RWPE2 (cell line): ENCODE measurements around the gene TWIST2.
A peak's percentile ranks its signal among the peaks of the same experiment; 100 is the strongest.

Source experiments
- ATAC-seq: fragments of 200-7000 bp; cut with Tn5 transposase; 3 replicates; pipeline ENCODE4 v1.9.1; 2021; ENCODE audit warnings: low read depth
- DNase-seq: peaks from one replicate; pipeline ENCODE4 v3.0.0-alpha.2; 2020; ENCODE audit warnings: low spot score
- H3K27ac ChIP-seq: fragments of 450-650 bp; 2 replicates; pipeline ENCODE4 v1.5.1; 2017; ENCODE audit warnings: mild to moderate bottlenecking; ENCODE audit not compliant: poor library complexity, severe bottlenecking
- H3K27me3 ChIP-seq: fragments of 250-450 bp; sonication (Bioruptor Pico); 2 replicates; pipeline ENCODE4 v1.5.1; 2021; ENCODE audit warnings: mild to moderate bottlenecking, moderate library complexity; ENCODE audit not compliant: insufficient read depth, poor library complexity, severe bottlenecking
- H3K36me3 ChIP-seq: fragments of 250-450 bp; sonication (Bioruptor Pico); 2 replicates; pipeline ENCODE4 v1.5.1; 2020; ENCODE audit warnings: low read depth, mild to moderate bottlenecking, moderate library complexity
- H3K4me1 ChIP-seq: fragments of 250-450 bp; sonication (Bioruptor Pico); 2 replicates; pipeline ENCODE4 v1.5.1; 2021; ENCODE audit warnings: mild to moderate bottlenecking, moderate library complexity; ENCODE audit not compliant: insufficient read depth, poor library complexity, severe bottlenecking
- H3K4me3 ChIP-seq: fragments of 250-450 bp; sonication (Bioruptor Pico); 2 replicates; pipeline ENCODE4 v1.5.1; 2021; ENCODE audit warnings: mild to moderate bottlenecking, moderate library complexity; ENCODE audit not compliant: severe bottlenecking
- H3K9me3 ChIP-seq: fragments of 250-450 bp; sonication (Bioruptor Pico); 2 replicates; pipeline ENCODE4 v1.5.1; 2021; ENCODE audit warnings: mild to moderate bottlenecking, moderate library complexity; ENCODE audit not compliant: severe bottlenecking
- TF ChIP-seq, protein P1 (sequence below): fragments of 450-650 bp; IDR thresholded peaks from one replicate; pipeline ENCODE4 v1.5.1; 2017; ENCODE audit warnings: mild to moderate bottlenecking, moderate library complexity; ENCODE audit not compliant: poor library complexity, severe bottlenecking

The TWIST2 gene

DNA sequence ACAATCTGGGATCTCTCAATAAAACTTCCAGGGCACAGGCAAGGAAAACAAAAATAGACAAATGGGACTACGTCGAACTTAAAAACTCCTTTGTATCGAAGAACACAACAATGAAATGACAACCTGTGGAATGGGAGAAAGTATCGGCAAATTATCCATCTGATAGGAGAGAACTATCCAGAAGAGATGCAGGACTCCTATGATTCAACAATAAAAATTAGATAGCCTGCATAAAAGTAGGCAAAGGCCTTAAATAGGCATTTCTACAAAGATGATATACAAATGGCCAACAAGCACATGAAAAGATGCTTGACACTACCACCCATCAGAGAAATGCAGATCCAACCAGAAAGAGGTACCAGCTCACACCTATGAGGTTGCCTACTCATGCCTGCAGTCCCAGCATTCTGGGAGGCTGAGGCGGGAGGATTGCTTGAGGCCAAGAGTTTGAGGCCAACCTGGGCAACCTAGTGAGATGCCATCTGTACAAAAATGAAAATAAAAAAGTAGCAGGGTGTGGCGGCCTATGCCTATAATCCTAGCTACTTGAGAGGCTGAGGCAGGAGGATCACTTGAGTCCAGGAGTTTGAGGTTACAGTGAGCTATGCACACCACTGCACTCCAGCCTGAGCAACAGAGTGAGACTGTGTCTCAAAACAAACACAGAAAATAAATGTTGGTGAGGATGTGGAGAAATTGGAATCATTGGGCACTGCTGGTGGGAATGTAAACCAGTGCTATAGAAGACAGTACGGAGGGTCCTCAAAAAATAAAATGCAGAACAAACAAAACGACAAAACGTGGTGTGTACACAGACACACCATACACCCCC, 21.6 kb downstream of the TWIST2 start:
- DNase-seq, result no peak
- Histone ChIP-seq H3K36me3 (no peaks in the 10 kb centered on the region), H3K4me3 (no peak overlapping the region), H3K4me1 (peaks cover 16% of the 10 kb centered on the region), H3K9me3 (no peaks in the 10 kb centered on the region), H3K27ac (peak overlapping the region; percentile 11), H3K27me3 (no peaks in the 10 kb centered on the region)
- TF ChIP-seq, protein P1, sequence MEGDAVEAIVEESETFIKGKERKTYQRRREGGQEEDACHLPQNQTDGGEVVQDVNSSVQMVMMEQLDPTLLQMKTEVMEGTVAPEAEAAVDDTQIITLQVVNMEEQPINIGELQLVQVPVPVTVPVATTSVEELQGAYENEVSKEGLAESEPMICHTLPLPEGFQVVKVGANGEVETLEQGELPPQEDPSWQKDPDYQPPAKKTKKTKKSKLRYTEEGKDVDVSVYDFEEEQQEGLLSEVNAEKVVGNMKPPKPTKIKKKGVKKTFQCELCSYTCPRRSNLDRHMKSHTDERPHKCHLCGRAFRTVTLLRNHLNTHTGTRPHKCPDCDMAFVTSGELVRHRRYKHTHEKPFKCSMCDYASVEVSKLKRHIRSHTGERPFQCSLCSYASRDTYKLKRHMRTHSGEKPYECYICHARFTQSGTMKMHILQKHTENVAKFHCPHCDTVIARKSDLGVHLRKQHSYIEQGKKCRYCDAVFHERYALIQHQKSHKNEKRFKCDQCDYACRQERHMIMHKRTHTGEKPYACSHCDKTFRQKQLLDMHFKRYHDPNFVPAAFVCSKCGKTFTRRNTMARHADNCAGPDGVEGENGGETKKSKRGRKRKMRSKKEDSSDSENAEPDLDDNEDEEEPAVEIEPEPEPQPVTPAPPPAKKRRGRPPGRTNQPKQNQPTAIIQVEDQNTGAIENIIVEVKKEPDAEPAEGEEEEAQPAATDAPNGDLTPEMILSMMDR, result no peak
- peak; percentile 66 for ATAC-seq

DNA sequence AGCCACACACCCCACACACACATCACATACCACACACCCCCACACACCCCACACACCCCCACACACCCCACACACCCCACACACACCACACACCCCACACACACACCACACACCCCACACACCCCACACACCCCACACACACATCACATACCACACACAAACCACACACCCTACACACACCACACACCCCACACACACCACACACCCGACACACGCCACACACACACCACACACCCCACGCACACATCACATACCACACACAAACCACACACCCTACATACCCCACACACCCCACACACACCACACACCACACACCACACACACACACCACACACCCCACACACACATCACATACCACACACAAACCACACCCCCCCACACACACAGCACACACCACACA, 22.4 kb downstream of the TWIST2 start:
- Histone ChIP-seq H3K27ac (no peak overlapping the region), H3K27me3 (no peaks in the 10 kb centered on the region), H3K4me3 (no peak overlapping the region), H3K36me3 (no peaks in the 10 kb centered on the region), H3K9me3 (no peaks in the 10 kb centered on the region), H3K4me1 (peaks cover 11% of the 10 kb centered on the region)
- DNase-seq (no peak), ATAC-seq (no peak)
- TF ChIP-seq, protein P1, result no peak

DNA sequence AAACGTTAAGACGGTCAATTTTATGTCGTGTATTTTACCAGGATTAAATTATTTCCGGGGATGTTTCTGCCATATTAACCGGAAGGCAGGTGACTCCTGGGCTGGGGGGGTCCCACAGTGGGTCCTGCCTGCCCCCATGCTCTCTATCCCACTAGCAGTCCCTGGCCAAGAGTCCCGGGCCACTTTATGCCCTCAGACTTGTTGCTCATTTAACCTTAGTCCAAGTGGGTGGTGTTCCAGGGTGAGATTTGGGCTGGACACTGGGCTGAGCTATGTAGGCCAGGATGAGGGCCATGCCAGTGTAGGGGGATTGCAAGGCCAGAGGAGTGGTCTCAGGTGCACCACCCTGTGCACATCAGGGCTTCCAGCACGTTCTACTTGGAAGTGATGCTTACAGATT, 24.1 kb downstream of the TWIST2 start:
- no peak for DNase-seq
- no peak overlapping the region for H3K4me3 ChIP-seq
- TF ChIP-seq, protein P1, result no peak
- no peak overlapping the region for H3K27ac ChIP-seq
- H3K4me1 ChIP-seq, result peaks cover 7% of the 10 kb centered on the region
- no peaks in the 10 kb centered on the region for H3K9me3 ChIP-seq
- no peak for ATAC-seq
- no peaks in the 10 kb centered on the region for H3K27me3 ChIP-seq
- no peaks in the 10 kb centered on the region for H3K36me3 ChIP-seq

DNA sequence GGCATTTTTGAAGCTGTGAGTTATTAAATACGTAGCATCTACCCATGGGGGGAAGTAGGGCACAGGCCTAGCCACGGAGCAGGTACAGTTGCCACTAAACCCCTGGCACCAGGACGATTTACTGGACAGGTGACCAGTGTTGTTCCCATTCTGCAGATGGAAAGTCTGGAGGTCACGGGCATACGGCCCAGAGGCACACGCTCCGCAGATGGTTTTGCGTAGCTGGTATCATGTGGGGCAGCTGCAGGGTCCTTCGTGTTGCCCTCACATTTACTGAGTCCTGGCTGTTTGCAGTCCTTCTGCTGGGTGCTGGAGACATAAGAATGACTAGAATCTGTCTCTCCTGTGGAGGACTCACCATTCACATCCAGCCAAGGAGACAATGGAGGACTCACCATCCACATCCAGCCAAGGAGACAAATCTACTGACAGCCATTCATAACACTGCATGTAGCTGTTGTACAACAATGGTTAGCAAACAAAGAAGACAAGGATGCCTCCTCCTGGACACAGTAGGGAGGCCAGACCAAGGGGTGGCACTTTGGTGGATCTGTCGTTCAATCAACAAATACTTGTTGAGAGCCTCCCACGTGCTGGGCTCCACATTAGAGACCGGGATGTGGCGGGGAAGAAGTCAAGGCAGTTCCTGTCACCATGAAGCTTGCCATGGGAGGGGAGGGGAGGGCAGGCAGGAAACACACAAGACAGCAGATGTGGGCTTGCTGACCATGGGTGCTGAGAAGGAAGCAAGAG, 24.9 kb downstream of the TWIST2 start:
- DNase-seq (no peak), ATAC-seq (no peak)
- Histone ChIP-seq H3K27ac (no peak overlapping the region), H3K27me3 (no peaks in the 10 kb centered on the region), H3K9me3 (no peaks in the 10 kb centered on the region), H3K36me3 (no peaks in the 10 kb centered on the region), H3K4me1 (no peaks in the 10 kb centered on the region), H3K4me3 (no peak overlapping the region)
- TF ChIP-seq, protein P1, result no peak
